ENCODE measurements around the gene NFU1.

DNA sequence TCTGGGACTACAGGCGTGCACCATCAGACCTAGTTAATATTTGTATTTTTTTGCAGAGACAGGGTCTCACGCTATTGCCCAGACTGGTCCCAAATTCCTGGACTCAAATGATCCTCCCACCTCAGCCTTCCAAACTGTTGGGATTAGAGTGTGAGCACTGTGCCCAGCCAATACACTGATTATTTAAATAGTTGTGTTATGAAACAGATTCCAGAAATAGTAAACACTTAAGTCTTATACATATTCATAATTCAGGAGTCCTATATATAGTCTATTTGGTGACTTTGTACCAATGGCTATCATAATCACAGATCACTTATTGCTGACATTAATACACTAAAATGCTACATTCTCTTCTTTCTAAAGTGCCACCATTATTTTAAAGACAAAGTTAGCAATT lies 12.8 kb downstream of the NFU1 start:
- TF ChIP-seq, protein P1, sequence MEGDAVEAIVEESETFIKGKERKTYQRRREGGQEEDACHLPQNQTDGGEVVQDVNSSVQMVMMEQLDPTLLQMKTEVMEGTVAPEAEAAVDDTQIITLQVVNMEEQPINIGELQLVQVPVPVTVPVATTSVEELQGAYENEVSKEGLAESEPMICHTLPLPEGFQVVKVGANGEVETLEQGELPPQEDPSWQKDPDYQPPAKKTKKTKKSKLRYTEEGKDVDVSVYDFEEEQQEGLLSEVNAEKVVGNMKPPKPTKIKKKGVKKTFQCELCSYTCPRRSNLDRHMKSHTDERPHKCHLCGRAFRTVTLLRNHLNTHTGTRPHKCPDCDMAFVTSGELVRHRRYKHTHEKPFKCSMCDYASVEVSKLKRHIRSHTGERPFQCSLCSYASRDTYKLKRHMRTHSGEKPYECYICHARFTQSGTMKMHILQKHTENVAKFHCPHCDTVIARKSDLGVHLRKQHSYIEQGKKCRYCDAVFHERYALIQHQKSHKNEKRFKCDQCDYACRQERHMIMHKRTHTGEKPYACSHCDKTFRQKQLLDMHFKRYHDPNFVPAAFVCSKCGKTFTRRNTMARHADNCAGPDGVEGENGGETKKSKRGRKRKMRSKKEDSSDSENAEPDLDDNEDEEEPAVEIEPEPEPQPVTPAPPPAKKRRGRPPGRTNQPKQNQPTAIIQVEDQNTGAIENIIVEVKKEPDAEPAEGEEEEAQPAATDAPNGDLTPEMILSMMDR (IDR thresholded peaks at IDR 0.05): no peak
- no peak for TF ChIP-seq POLR2A (IDR thresholded peaks at IDR 0.05)
